ENCODE measurements around the gene CANX. TPM values are rescaled to one million over a fixed set of nuclear protein-coding genes. Genes with fewer than 3 reads are reported as not detected.

CANX gene
- total RNA-seq, 1 donor from 2014 or later, result 514 TPM

GRCh38 chr5:179749857-179750508 lies 51.2 kb downstream of the CANX start:
- no peak for DNase-seq

GRCh38 chr5:179753971-179754370 lies 55.2 kb downstream of the CANX start:
- H3K4me3 Mint-ChIP-seq, result no peak overlapping the region
- H3K27me3 Mint-ChIP-seq, result no peaks in the 10 kb centered on the region
- DNase-seq, result no peak
- H3K4me1 Mint-ChIP-seq, result peaks cover 28% of the 10 kb centered on the region
- peak overlapping the region; percentile 12 for H3K27ac Mint-ChIP-seq
- H3K36me3 Mint-ChIP-seq (ENCODE audit: low read depth), result peaks cover 12% of the 10 kb centered on the region
- H3K9me3 Mint-ChIP-seq, result no peaks in the 10 kb centered on the region
- intact Hi-C loops (cut with micrococcal nuclease), result no loop called here

More at GRCh38 chr5:179749857-179750508, 51.2 kb downstream of the CANX start:
- intact Hi-C loops (cut with micrococcal nuclease), result no loop called here
- peaks cover 24% of the 10 kb centered on the region for H3K4me1 Mint-ChIP-seq
- H3K27me3 Mint-ChIP-seq, result no peaks in the 10 kb centered on the region
- no peak overlapping the region for H3K4me3 Mint-ChIP-seq
- peaks cover 21% of the 10 kb centered on the region for H3K36me3 Mint-ChIP-seq (ENCODE audit: low read depth)
- H3K27ac Mint-ChIP-seq, result no peak overlapping the region
- H3K9me3 Mint-ChIP-seq, result no peaks in the 10 kb centered on the region

GRCh38 chr5:179755022-179755421 lies 56.3 kb downstream of the CANX start:
- H3K4me1 Mint-ChIP-seq, result peaks cover 38% of the 10 kb centered on the region
- H3K27me3 Mint-ChIP-seq, result no peaks in the 10 kb centered on the region
- H3K27ac Mint-ChIP-seq, result peak overlapping the region; percentile 53
- intact Hi-C loops (cut with micrococcal nuclease), result no loop called here
- H3K36me3 Mint-ChIP-seq (ENCODE audit: low read depth), result peaks cover 9% of the 10 kb centered on the region
- no peak overlapping the region for H3K4me3 Mint-ChIP-seq
- DNase-seq, result no peak
- H3K9me3 Mint-ChIP-seq, result no peaks in the 10 kb centered on the region

GRCh38 chr5:179758955-179759354 lies 60.2 kb downstream of the CANX start:
- no peak for DNase-seq
- Mint-ChIP-seq H3K9me3 (no peaks in the 10 kb centered on the region), H3K36me3 (ENCODE audit: low read depth) (peaks cover under 1% of the 10 kb centered on the region), H3K4me1 (peaks cover 60% of the 10 kb centered on the region), H3K27me3 (no peaks in the 10 kb centered on the region), H3K4me3 (no peak overlapping the region), H3K27ac (peak overlapping the region; percentile 57)
- intact Hi-C loops (cut with micrococcal nuclease), result no loop called here

- Mint-ChIP-seq H3K36me3 (ENCODE audit: low read depth) (peaks cover 1% of the 10 kb centered on the region), H3K4me1 (peaks cover 52% of the 10 kb centered on the region), H3K27me3 (no peaks in the 10 kb centered on the region), H3K27ac (peak overlapping the region; percentile 57), H3K4me3 (peak overlapping the region; percentile 45), H3K9me3 (no peaks in the 10 kb centered on the region)
- peak; percentile 58 for DNase-seq
- intact Hi-C loops (cut with micrococcal nuclease), result loop anchor here (5.0 kb wide), 1 partner anchor 97 kb away; the partner anchor contains the start of gene MRNIP
Observed at GRCh38 chr5:179759581-179760551, 61.1 kb downstream of the CANX start.

- H3K9me3 Mint-ChIP-seq, result no peaks in the 10 kb centered on the region
- peak overlapping the region; percentile 60 for H3K27ac Mint-ChIP-seq
- H3K27me3 Mint-ChIP-seq, result no peaks in the 10 kb centered on the region
- H3K4me1 Mint-ChIP-seq, result peaks cover 46% of the 10 kb centered on the region
- peak overlapping the region; percentile 22 for H3K4me3 Mint-ChIP-seq
- intact Hi-C loops (cut with micrococcal nuclease), result loop anchor here (2.0 to 5.0 kb wide), 2 partner anchors 29 to 95 kb away; partner anchors contain the start of genes MAML1 and MRNIP
- H3K36me3 Mint-ChIP-seq (ENCODE audit: low read depth), result peaks cover 14% of the 10 kb centered on the region
- peak; percentile 83 for DNase-seq
Observed at GRCh38 chr5:179762079-179762780, 63.5 kb downstream of the CANX start.

GRCh38 chr5:179762781-179763176 lies 64.0 kb downstream of the CANX start:
- H3K36me3 Mint-ChIP-seq (ENCODE audit: low read depth), result peaks cover 17% of the 10 kb centered on the region
- no peaks in the 10 kb centered on the region for H3K9me3 Mint-ChIP-seq
- peak overlapping the region; percentile 60 for H3K27ac Mint-ChIP-seq
- no peak for DNase-seq
- peaks cover 45% of the 10 kb centered on the region for H3K4me1 Mint-ChIP-seq
- intact Hi-C loops (cut with micrococcal nuclease), result loop anchor here (2.0 to 5.0 kb wide), 2 partner anchors 30 to 95 kb away; partner anchors contain the start of genes MAML1 and MRNIP
- H3K27me3 Mint-ChIP-seq, result no peaks in the 10 kb centered on the region
- H3K4me3 Mint-ChIP-seq, result no peak overlapping the region

GRCh38 chr5:179763215-179763945 lies 64.6 kb downstream of the CANX start:
- Mint-ChIP-seq H3K27ac (no peak overlapping the region), H3K4me3 (no peak overlapping the region), H3K36me3 (ENCODE audit: low read depth) (peaks cover 18% of the 10 kb centered on the region), H3K9me3 (no peaks in the 10 kb centered on the region), H3K4me1 (peaks cover 47% of the 10 kb centered on the region), H3K27me3 (no peaks in the 10 kb centered on the region)
- DNase-seq, result peak; percentile 83
- intact Hi-C loops (cut with micrococcal nuclease), result loop anchor here (2.0 to 5.0 kb wide), 2 partner anchors 31 to 94 kb away; partner anchors contain the start of genes MAML1 and MRNIP

GRCh38 chr5:179764056-179764455 lies 65.3 kb downstream of the CANX start:
- Mint-ChIP-seq H3K4me1 (peaks cover 45% of the 10 kb centered on the region), H3K27me3 (no peaks in the 10 kb centered on the region), H3K27ac (no peak overlapping the region), H3K9me3 (no peaks in the 10 kb centered on the region), H3K36me3 (ENCODE audit: low read depth) (peaks cover 19% of the 10 kb centered on the region), H3K4me3 (no peak overlapping the region)
- no peak for DNase-seq
- intact Hi-C loops (cut with micrococcal nuclease), result loop anchor here (5.0 kb wide), 1 partner anchor 93 kb away; the partner anchor contains the start of gene MRNIP

- Mint-ChIP-seq H3K27me3 (no peaks in the 10 kb centered on the region), H3K4me3 (no peak overlapping the region), H3K27ac (peak overlapping the region; percentile 5), H3K36me3 (ENCODE audit: low read depth) (peaks cover 27% of the 10 kb centered on the region), H3K9me3 (no peaks in the 10 kb centered on the region), H3K4me1 (peaks cover 32% of the 10 kb centered on the region)
- intact Hi-C loops (cut with micrococcal nuclease), result no loop called here
- no peak for DNase-seq
Observed at GRCh38 chr5:179765400-179765799, 66.6 kb downstream of the CANX start.

- H3K27me3 Mint-ChIP-seq, result no peaks in the 10 kb centered on the region
- H3K4me1 Mint-ChIP-seq, result peaks cover 30% of the 10 kb centered on the region
- H3K27ac Mint-ChIP-seq, result no peak overlapping the region
- H3K9me3 Mint-ChIP-seq, result no peaks in the 10 kb centered on the region
- intact Hi-C loops (cut with micrococcal nuclease), result no loop called here
- no peak overlapping the region for H3K4me3 Mint-ChIP-seq
- no peak for DNase-seq
- H3K36me3 Mint-ChIP-seq (ENCODE audit: low read depth), result peaks cover 33% of the 10 kb centered on the region
Observed at GRCh38 chr5:179766021-179766725, 67.4 kb downstream of the CANX start.

GRCh38 chr5:179766726-179767455 lies 68.1 kb downstream of the CANX start:
- peaks cover 37% of the 10 kb centered on the region for H3K36me3 Mint-ChIP-seq (ENCODE audit: low read depth)
- no peaks in the 10 kb centered on the region for H3K27me3 Mint-ChIP-seq
- H3K27ac Mint-ChIP-seq, result no peak overlapping the region
- H3K9me3 Mint-ChIP-seq, result no peaks in the 10 kb centered on the region
- DNase-seq, result no peak
- H3K4me3 Mint-ChIP-seq, result no peak overlapping the region
- peaks cover 25% of the 10 kb centered on the region for H3K4me1 Mint-ChIP-seq
- intact Hi-C loops (cut with micrococcal nuclease), result no loop called here
